ENCODE results near the gene SYNPO2L. TPM values are rescaled to one million over a fixed set of nuclear protein-coding genes. Genes with fewer than 3 reads are reported as not detected.

The SYNPO2L gene
- polyA plus RNA-seq, 3 donors: 0.28 to 1.6 (median 0.50) TPM

GRCh38 chr10:73653701-73654100 is 2.1 kb downstream of the SYNPO2L start:
- no peak for DNase-seq (ENCODE audit: extremely low read depth in 1 of 11, low read depth in 9 of 11, low spot score in 4 of 11)

DNA sequence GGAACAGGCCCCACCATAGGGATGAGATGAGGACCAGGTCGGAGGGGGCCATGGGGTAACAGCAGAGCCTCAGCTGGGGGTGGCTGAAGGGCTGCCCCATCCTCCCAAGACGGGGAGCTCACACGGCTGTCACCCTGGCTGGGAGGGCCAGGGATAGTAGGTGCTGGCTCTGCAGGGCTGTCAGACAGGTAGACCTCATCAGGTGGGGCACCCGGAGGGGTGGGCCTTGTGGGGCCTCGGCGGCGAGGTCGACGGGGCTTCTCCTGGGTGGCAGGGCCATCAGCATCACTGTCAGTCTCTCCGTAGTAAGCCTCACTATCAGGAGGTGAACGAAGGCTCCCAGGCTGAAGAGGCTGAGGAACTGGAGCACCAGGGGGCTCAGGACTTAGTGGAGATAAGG is 2.6 kb downstream of the SYNPO2L start:
- DNase-seq (ENCODE audit: extremely low read depth in 1 of 11, low read depth in 9 of 11, low spot score in 4 of 11): no peak

DNA sequence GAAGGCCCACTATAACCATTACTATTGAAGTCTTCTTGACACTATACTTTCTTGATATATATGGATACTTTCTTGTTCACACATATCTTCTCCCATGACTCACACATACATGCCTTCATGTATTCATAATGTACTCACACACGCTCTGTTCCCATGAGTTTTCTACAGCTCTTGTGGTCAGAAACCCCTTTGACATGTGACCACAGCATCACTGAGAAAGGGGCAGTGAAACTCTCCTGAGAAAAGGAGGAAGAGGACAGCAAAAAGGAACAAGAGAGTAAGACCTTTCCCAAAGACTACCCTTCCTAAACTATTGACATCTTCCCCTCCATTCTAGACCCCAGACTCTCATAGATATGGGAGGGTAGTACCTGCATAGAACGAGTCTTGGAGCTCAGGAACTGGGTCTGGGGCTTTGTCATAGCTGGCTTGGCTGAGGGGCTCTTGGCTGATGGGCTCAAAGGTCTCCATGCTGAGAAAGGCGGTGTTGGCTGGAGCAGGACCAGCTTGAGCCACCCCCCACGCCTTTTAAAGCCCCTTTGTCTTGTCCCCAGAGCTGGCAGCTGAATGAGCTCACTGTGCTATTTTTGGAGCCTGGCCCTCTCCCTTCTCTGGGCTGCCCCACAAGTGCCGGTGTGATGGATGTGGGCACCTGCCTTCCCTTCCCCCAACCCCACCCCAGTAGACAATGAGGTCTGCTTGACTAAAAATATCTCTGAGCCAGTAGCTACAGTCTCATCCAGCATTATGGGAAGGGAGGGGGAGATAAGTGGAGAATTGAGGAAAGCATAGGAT is 5.1 kb downstream of the SYNPO2L start:
- DNase-seq (ENCODE audit: extremely low read depth in 1 of 11, low read depth in 9 of 11, low spot score in 4 of 11): no peak

GRCh38 chr10:73649876-73650536 is 5.8 kb downstream of the SYNPO2L start:
- no peak for DNase-seq (ENCODE audit: extremely low read depth in 1 of 11, low read depth in 9 of 11, low spot score in 4 of 11)

- DNase-seq (ENCODE audit: extremely low read depth in 1 of 11, low read depth in 9 of 11, low spot score in 4 of 11): no peak
Measured at GRCh38 chr10:73648975-73649829, 6.6 kb downstream of the SYNPO2L start.

- no peak for DNase-seq (ENCODE audit: extremely low read depth in 1 of 11, low read depth in 9 of 11, low spot score in 4 of 11)
Measured at GRCh38 chr10:73647875-73648651, 7.8 kb downstream of the SYNPO2L start.

DNA sequence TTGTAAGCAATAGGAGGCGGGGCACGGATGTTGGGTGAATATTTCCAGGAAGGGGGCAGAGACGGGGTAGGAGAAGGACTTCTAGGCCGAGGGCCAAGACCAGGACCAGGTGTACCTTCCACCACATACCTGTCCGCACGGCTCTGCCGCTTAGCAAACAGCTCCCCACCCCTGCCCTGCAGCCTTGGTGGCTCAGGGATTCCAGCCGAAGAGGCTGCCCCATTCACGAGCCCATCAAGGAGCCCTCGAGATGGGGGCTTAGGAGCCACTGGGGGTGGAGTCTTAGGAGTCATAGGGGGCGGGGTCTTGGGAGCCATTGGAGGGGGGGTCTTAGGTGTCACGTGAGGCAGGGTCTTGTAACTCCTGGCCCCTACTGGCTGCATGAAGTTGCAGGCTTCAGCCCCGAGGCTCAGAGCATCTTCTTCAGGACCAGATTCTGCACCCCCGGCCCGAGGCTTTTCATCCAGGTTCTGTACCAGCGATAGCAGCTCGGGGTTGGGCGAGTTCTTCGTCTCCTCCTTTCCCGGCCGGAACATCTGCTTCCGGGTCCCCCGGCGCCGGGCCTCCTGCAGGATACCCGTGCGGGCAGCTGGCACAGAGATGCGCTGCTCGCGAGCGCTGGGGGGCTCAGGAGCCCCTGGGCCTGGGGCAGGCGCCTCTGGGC is 8.5 kb downstream of the SYNPO2L start:
- DNase-seq (ENCODE audit: extremely low read depth in 1 of 11, low read depth in 9 of 11, low spot score in 4 of 11): peak in 10 of 11 donors; percentile 56 to 80 (median 67)

DNA sequence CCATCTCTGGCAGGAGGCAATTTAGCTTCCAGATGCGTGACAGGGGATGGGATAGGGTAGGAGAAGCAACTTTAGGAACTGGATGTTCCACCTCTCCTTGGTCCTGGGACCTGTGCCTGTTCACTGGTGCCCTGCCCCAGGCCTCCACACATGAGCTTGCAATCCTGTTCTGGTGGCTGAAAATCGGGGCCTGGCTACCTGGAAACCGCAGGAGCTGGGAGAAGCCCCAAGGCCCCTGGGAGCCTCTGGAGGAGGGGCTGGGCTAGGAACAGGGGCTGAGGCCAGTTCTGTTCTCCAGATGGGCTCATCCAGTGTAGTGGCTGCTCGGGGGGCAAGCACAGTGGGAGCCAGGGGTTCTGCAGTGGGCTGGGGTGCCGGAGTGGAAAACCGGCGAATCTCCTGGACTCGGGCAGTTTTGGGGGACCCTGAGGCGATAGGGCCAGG is 9.2 kb downstream of the SYNPO2L start:
- DNase-seq (ENCODE audit: extremely low read depth in 1 of 11, low read depth in 9 of 11, low spot score in 4 of 11): no peak

DNA sequence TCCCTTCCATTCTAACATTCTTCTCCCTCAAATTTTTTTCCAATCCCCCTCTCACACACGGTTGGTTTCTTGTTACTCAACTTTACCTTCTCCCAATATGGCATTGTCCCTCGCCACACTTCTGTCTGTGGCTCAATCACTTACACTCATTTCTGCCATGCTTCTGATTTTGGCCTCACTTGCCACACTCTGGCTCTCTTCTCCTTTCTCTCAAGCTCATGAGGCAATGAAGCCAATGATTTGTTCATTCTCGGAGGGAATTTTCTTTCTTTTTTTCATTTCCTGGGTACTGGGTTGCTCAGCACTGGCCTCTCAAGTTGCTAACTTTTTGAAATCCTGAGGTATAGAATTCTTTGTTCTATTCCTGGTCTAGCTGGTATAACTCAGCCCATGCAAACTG is 10.6 kb downstream of the SYNPO2L start:
- no peak for DNase-seq (ENCODE audit: extremely low read depth in 1 of 11, low read depth in 9 of 11, low spot score in 4 of 11)

DNA sequence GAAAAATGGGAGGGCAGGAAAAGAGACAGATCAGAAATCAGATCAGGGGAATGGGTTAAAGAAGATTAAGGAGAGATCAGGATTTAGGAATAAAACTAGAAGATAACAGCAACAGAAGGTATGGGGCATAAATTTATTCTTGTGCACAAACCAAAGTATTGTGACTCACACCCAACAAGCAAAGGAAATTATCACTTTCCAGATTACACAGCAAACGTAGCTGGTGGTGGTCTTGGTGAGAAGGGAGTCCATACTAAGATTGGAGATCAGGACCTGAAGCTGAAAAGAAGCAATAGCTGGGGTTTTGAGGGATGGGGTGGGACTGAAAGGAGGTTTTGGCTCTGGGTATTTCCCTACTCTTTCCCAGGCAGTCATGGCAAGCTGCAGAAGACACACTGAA is 11.1 kb downstream of the SYNPO2L start:
- no peak for DNase-seq (ENCODE audit: extremely low read depth in 1 of 11, low read depth in 9 of 11, low spot score in 4 of 11)

- DNase-seq (ENCODE audit: extremely low read depth in 1 of 11, low read depth in 9 of 11, low spot score in 4 of 11): peak in 7 of 11 donors; percentile 49 to 63 (median 58)
Measured at GRCh38 chr10:73644015-73644743, 11.7 kb downstream of the SYNPO2L start.

DNA sequence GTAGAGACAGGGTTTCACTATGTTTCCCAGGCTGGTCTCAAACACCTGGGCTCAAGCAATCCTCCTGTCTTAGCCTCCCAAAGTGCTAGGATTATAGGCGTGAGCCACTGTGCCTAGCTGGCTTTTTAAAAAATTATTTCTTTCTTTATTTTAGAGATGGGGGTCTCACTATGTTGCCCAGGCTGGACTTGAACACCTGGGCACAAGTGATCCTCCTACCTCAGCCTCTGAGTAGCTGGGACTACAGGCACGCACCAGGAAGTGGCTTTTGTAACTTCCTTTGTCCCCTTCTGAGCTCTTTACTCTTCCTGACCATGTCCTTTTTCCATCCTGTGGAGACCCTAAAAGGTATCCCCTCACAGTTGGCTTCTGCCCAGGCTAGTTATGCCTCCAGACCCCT is 12.5 kb downstream of the SYNPO2L start:
- no peak for DNase-seq (ENCODE audit: extremely low read depth in 1 of 11, low read depth in 9 of 11, low spot score in 4 of 11)

GRCh38 chr10:73641328-73642060 is 14.3 kb downstream of the SYNPO2L start, which contains the start of gene MYOZ1:
TSS of gene MYOZ1 (minus strand) at chr10:73641474. CDS start at chr10:73640017, 1,457 bp downstream.
- no peak for DNase-seq (ENCODE audit: extremely low read depth in 1 of 11, low read depth in 9 of 11, low spot score in 4 of 11)

- DNase-seq (ENCODE audit: extremely low read depth in 1 of 11, low read depth in 9 of 11, low spot score in 4 of 11): no peak
Measured at GRCh38 chr10:73639286-73639685, 16.5 kb downstream of the SYNPO2L start.

GRCh38 chr10:73635781-73636180 is 20.0 kb downstream of the SYNPO2L start:
- no peak for DNase-seq (ENCODE audit: extremely low read depth in 1 of 11, low read depth in 9 of 11, low spot score in 4 of 11)

GRCh38 chr10:73634421-73634820 is 21.4 kb downstream of the SYNPO2L start:
- no peak for DNase-seq (ENCODE audit: extremely low read depth in 1 of 11, low read depth in 9 of 11, low spot score in 4 of 11)

GRCh38 chr10:73629165-73629564 is 26.7 kb downstream of the SYNPO2L start:
- DNase-seq (ENCODE audit: extremely low read depth in 1 of 11, low read depth in 9 of 11, low spot score in 4 of 11): no peak
